DND-41 (cell line): Measurements from ENCODE around the gene SH2D6.

Experiments used
- ATAC-seq: fragments of 200-7000 bp; cut with Tn5 transposase; 3 replicates; pipeline ENCODE4 v1.9.1; 2021; ENCODE audit warnings: low read depth; ENCODE audit not compliant: insufficient read depth
- DNase-seq: peaks from one replicate; pipeline ENCODE4 v3.0.0-alpha.2; 2020
- H2AFZ ChIP-seq: 2 replicates; pipeline ENCODE4 v1.6.0; 2012; ENCODE audit warnings: low read depth, low read length
- H3K27ac ChIP-seq: 2 replicates; pipeline ENCODE4 v1.5.1; 2012; ENCODE audit warnings: low read length, inconsistent platforms
- H3K27me3 ChIP-seq: fragments of 200-600 bp; sonication (generic); 2 replicates; pipeline ENCODE4 v1.6.0; 2012; ENCODE audit warnings: low read length, mild to moderate bottlenecking, inconsistent platforms; ENCODE audit not compliant: insufficient read depth, poor library complexity
- H3K36me3 ChIP-seq: 2 replicates; pipeline ENCODE4 v1.5.1; 2012; ENCODE audit warnings: low read length, inconsistent platforms; ENCODE audit not compliant: insufficient read depth
- H3K4me1 ChIP-seq: 2 replicates; pipeline ENCODE4 v1.5.1; 2012; ENCODE audit warnings: mild to moderate bottlenecking, low read length; ENCODE audit not compliant: insufficient read depth
- H3K4me2 ChIP-seq: 2 replicates; pipeline ENCODE4 v1.6.0; 2012; ENCODE audit warnings: mild to moderate bottlenecking, moderate library complexity, low read length, inconsistent platforms; ENCODE audit not compliant: insufficient read depth
- H3K4me3 ChIP-seq, 2 experiments: fragments of 200-600 bp in 1 of 2; shearing (Covaris generic) in 1 of 2; 2 replicates each; pipeline ENCODE4 v1.5.1; 2012 to 2016; ENCODE audit warnings: inconsistent platforms in 2 of 2, low read length in 2 of 2, mild to moderate bottlenecking in 2 of 2, low read depth in 1 of 2, moderate library complexity in 1 of 2
- H3K79me2 ChIP-seq: 2 replicates; pipeline ENCODE4 v1.6.0; 2012; ENCODE audit warnings: low read length, inconsistent platforms; ENCODE audit not compliant: insufficient read depth
- H3K9ac ChIP-seq: 2 replicates; pipeline ENCODE4 v1.6.0; 2012; ENCODE audit warnings: low read depth, mild to moderate bottlenecking, inconsistent platforms, low read length, moderate library complexity
- H3K9me3 ChIP-seq: 2 replicates; pipeline ENCODE4 v1.5.1; 2012; ENCODE audit warnings: low read length, moderate library complexity, mild to moderate bottlenecking, inconsistent platforms; ENCODE audit not compliant: insufficient read depth, severe bottlenecking
- H4K20me1 ChIP-seq: 2 replicates; pipeline ENCODE4 v1.6.0; 2012; ENCODE audit warnings: low read length; ENCODE audit not compliant: insufficient read depth
- EZH2 ChIP-seq: IDR thresholded peaks from 3 replicates; pipeline ENCODE4 v1.6.1; 2012; ENCODE audit warnings: borderline replicate concordance, low read depth, mild to moderate bottlenecking, moderate library complexity, low read length, inconsistent platforms; ENCODE audit not compliant: severe bottlenecking
- TF ChIP-seq, protein P1 (sequence below): IDR thresholded peaks from 2 replicates; pipeline ENCODE4 v1.5.1; 2012; ENCODE audit warnings: borderline replicate concordance, low read length, moderate library complexity, mild to moderate bottlenecking; ENCODE audit not compliant: poor library complexity, severe bottlenecking; ENCODE audit errors: extremely low read depth

Gene SH2D6

DNA sequence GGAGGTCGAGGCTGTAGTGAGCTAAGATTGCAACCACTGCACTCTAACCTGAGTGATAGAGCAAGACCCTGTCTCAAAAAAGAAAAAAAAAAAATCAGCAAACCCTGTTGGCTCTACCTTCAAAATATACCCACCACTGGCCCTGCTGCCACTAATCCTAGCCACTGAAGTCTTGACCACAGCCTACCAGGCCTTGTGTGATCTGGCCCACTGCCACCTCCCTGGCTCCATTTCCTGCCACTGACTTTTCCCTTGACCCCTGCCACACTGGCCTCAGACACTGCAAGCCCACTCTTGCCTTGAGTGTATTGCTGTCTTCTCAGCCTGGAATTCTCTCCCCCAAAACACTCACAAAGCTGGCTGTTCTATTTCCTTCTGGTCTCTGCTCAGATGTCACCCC, 33.7 kb downstream of the SH2D6 start:
- no peaks in the 10 kb centered on the region for H3K79me2 ChIP-seq
- H3K4me1 ChIP-seq: no peaks in the 10 kb centered on the region; the same call in 1 of the 2 replicates
- no peaks in the 10 kb centered on the region for H3K9me3 ChIP-seq
- no peak for TF ChIP-seq EZH2
- TF ChIP-seq, protein P1, sequence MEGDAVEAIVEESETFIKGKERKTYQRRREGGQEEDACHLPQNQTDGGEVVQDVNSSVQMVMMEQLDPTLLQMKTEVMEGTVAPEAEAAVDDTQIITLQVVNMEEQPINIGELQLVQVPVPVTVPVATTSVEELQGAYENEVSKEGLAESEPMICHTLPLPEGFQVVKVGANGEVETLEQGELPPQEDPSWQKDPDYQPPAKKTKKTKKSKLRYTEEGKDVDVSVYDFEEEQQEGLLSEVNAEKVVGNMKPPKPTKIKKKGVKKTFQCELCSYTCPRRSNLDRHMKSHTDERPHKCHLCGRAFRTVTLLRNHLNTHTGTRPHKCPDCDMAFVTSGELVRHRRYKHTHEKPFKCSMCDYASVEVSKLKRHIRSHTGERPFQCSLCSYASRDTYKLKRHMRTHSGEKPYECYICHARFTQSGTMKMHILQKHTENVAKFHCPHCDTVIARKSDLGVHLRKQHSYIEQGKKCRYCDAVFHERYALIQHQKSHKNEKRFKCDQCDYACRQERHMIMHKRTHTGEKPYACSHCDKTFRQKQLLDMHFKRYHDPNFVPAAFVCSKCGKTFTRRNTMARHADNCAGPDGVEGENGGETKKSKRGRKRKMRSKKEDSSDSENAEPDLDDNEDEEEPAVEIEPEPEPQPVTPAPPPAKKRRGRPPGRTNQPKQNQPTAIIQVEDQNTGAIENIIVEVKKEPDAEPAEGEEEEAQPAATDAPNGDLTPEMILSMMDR: no peak
- no peaks in the 10 kb centered on the region for H4K20me1 ChIP-seq
- H3K4me2 ChIP-seq: no peak overlapping the region
- no peaks in the 10 kb centered on the region for H3K27me3 ChIP-seq
- no peaks in the 10 kb centered on the region for H3K36me3 ChIP-seq
- no peak overlapping the region for H3K4me3 ChIP-seq
- ATAC-seq: no peak
- no peak overlapping the region for H3K27ac ChIP-seq
- H2AFZ ChIP-seq: no peak overlapping the region
- DNase-seq: no peak
- no peak overlapping the region for H3K9ac ChIP-seq

DNA sequence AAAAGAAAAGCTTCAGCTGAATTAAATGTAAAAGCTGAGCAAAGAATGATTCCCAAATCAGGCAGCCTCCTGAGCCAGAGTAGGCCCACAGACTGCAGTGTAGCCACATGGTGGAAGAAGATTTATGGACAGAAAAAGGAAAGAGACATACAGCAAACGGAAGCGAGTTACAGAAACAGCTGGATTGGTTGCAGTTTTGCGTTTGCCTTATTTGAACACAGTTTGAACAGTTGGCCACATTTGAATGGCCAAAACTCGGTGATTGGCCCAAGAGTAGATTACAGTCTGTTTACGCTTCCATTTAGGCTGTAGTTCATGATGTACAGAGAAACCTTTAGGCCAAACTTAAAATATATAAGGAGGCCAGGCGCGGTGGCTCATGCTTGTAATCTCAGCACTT, 35.1 kb downstream of the SH2D6 start:
- ATAC-seq (no peak), DNase-seq (no peak)
- Histone ChIP-seq H3K27ac (no peak overlapping the region), H3K27me3 (no peaks in the 10 kb centered on the region), H3K4me3 (no peak overlapping the region), H3K4me1 (no peaks in the 10 kb centered on the region), H3K79me2 (no peaks in the 10 kb centered on the region), H4K20me1 (no peaks in the 10 kb centered on the region), H3K9ac (no peak overlapping the region), H3K9me3 (no peaks in the 10 kb centered on the region), H3K4me2 (no peak overlapping the region), H3K36me3 (no peaks in the 10 kb centered on the region), H2AFZ (no peak overlapping the region)
- TF ChIP-seq, protein P1: no peak
- TF ChIP-seq EZH2: no peak

DNA sequence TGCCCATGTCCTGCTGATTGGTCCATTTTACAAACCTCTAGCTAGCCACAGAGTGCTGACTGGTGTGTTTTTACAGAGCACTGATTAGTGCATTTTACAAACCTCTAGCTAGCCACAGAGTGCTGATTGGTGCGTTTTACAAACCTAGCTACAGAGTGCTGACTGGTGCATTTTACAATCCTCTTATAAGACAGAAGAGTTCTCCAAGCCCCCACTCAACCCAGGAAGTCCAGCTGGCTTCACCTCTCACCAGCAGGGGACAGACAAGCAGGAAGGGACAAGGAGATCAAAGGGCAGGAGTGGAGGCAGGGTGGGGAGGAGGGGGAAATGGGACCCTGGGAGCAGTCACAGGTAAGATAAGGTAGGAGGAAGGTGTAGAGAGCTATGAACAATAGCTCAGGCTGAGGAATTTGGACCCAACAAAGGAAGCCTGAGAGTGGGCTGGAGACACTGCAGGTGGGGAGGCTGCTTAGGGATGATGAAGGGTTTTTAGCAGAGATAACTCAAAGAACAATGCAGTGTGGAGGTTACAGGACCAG, 37.1 kb downstream of the SH2D6 start:
- H3K27ac ChIP-seq: no peak overlapping the region
- H2AFZ ChIP-seq: no peak overlapping the region
- DNase-seq (no peak), ATAC-seq (no peak)
- H3K4me2 ChIP-seq: no peak overlapping the region
- no peaks in the 10 kb centered on the region for H3K4me1 ChIP-seq
- no peaks in the 10 kb centered on the region for H3K36me3 ChIP-seq
- no peaks in the 10 kb centered on the region for H4K20me1 ChIP-seq
- H3K9ac ChIP-seq: no peak overlapping the region
- no peaks in the 10 kb centered on the region for H3K27me3 ChIP-seq
- TF ChIP-seq EZH2: no peak
- TF ChIP-seq, protein P1: no peak
- H3K4me3 ChIP-seq: no peak overlapping the region
- H3K79me2 ChIP-seq: no peaks in the 10 kb centered on the region
- H3K9me3 ChIP-seq: no peaks in the 10 kb centered on the region

DNA sequence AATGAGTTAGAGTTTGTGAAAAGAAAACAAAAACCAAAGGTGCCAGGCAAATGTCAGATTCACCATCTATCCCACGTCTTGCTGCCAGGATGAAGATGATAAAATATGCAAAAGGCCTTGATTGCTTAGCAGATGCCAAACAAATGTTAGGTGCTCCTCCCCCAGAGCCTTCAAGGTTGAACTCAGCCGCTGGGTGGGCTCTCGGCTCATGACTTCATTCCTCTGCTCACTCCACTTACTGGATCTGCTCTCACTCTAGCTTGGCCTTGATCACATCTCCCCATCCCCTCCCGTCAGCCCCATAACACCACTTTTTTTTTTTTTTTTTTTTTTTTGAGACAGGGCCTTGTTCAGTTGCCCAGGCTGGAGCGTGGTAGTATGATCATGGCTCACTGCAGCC, 38.5 kb downstream of the SH2D6 start:
- Histone ChIP-seq H3K9me3 (no peaks in the 10 kb centered on the region), H3K27ac (no peak overlapping the region), H3K79me2 (no peaks in the 10 kb centered on the region), H3K27me3 (no peaks in the 10 kb centered on the region), H3K36me3 (no peaks in the 10 kb centered on the region), H2AFZ (no peak overlapping the region), H3K4me3 (no peak overlapping the region), H3K4me1 (no peaks in the 10 kb centered on the region), H3K9ac (no peak overlapping the region), H4K20me1 (no peaks in the 10 kb centered on the region), H3K4me2 (no peak overlapping the region)
- no peak for ATAC-seq
- no peak for DNase-seq
- TF ChIP-seq EZH2: no peak
- TF ChIP-seq, protein P1: no peak
